Thoracic aorta (tissue), 2 donors: Measurements from ENCODE around the gene SPATA33. TPM values are rescaled to one million over a fixed set of nuclear protein-coding genes. Genes with fewer than 3 reads are reported as not detected.

Source experiments
- ATAC-seq: fragments of 150-250 bp; one replicate; pipeline ENCODE4 v1.8.0; 2017; ENCODE audit warnings: low read depth; ENCODE audit not compliant: insufficient number of reproducible peaks, low FRiP score
- DNase-seq: peaks from one replicate; pipeline ENCODE4 v3.0.0-alpha.2; 2020; ENCODE audit warnings: low spot score
- H3K27ac ChIP-seq, 2 donors: fragments of 200-600 bp; sonication (generic); 1 replicate in 1 of 2; 2 replicates in 1 of 2; pipeline ENCODE4 v1.5.1; 2016; ENCODE audit warnings: mild to moderate bottlenecking in 2 of 2, moderate library complexity in 2 of 2
- H3K27me3 ChIP-seq: fragments of 200-600 bp; sonication (generic); replicated peaks from 2 replicates; pipeline ENCODE4 v1.6.0; 2016; ENCODE audit warnings: mild to moderate bottlenecking; ENCODE audit not compliant: insufficient read depth
- H3K36me3 ChIP-seq: fragments of 200-600 bp; sonication (generic); one replicate; pipeline ENCODE4 v1.5.1; 2016
- H3K4me1 ChIP-seq, 2 donors: fragments of 200-600 bp; sonication (generic); 1 replicate in 1 of 2; 2 replicates in 1 of 2; pipeline versions ENCODE4 v1.5.1 to v1.6.0; 2016; ENCODE audit warnings: low read depth in 2 of 2, mild to moderate bottlenecking in 1 of 2; ENCODE audit not compliant: control insufficient read depth in 1 of 2
- H3K4me3 ChIP-seq: fragments of 200-600 bp; sonication (generic); 2 replicates; pipeline ENCODE4 v1.5.1; 2016; ENCODE audit warnings: mild to moderate bottlenecking
- H3K9me3 ChIP-seq: fragments of 200-600 bp; sonication (generic); 2 replicates; pipeline ENCODE4 v1.5.1; 2016
- CTCF ChIP-seq: fragments of 200-600 bp; sonication (generic); IDR thresholded peaks from one replicate; pipeline ENCODE4 v1.5.1; 2019; ENCODE audit warnings: antibody characterized with exemption
- total RNA-seq, 2 donors: library from RNA; depleted of rRNA; stranded (reverse); fragments of >200 nt; gene quantifications; one replicate each; pipeline versions ENCODE4 v1.1.0 to v1.2.3, GENCODE V29; 2016

Gene SPATA33
- total RNA-seq, 2 donors from 2014 or later = 3.2 to 3.9 TPM

GRCh38 chr16:89617036-89617435, 40.6 kb upstream of the SPATA33 start:
- DNase-seq = no peak
- TF ChIP-seq CTCF = no peak
- no peak overlapping the region for H3K27ac ChIP-seq
- H3K36me3 ChIP-seq = no peaks in the 10 kb centered on the region
- ATAC-seq = no peak
- H3K9me3 ChIP-seq = no peaks in the 10 kb centered on the region
- no peaks in the 10 kb centered on the region for H3K4me1 ChIP-seq
- H3K27me3 ChIP-seq = no peaks in the 10 kb centered on the region
- no peak overlapping the region for H3K4me3 ChIP-seq

GRCh38 chr16:89618109-89618998, 39.3 kb upstream of the SPATA33 start:
- no peak overlapping the region for H3K4me3 ChIP-seq
- no peak for DNase-seq
- H3K27ac ChIP-seq = no peak overlapping the region
- no peaks in the 10 kb centered on the region for H3K4me1 ChIP-seq
- H3K9me3 ChIP-seq = no peaks in the 10 kb centered on the region
- ATAC-seq = no peak
- H3K36me3 ChIP-seq = no peaks in the 10 kb centered on the region
- TF ChIP-seq CTCF = no peak
- no peaks in the 10 kb centered on the region for H3K27me3 ChIP-seq

- no peak overlapping the region for H3K27ac ChIP-seq
- no peak for TF ChIP-seq CTCF
- no peaks in the 10 kb centered on the region for H3K9me3 ChIP-seq
- no peak for ATAC-seq
- H3K4me3 ChIP-seq = no peak overlapping the region
- no peak for DNase-seq
- H3K27me3 ChIP-seq = no peaks in the 10 kb centered on the region
- no peaks in the 10 kb centered on the region for H3K36me3 ChIP-seq
- no peaks in the 10 kb centered on the region for H3K4me1 ChIP-seq
These were observed 37.8 kb upstream of the SPATA33 start for GRCh38 chr16:89619840-89620239.

GRCh38 chr16:89620406-89620841, 37.2 kb upstream of the SPATA33 start:
- H3K27ac ChIP-seq = no peak overlapping the region
- no peaks in the 10 kb centered on the region for H3K27me3 ChIP-seq
- no peaks in the 10 kb centered on the region for H3K36me3 ChIP-seq
- no peak for TF ChIP-seq CTCF
- DNase-seq (no peak), ATAC-seq (no peak)
- no peak overlapping the region for H3K4me3 ChIP-seq
- no peaks in the 10 kb centered on the region for H3K9me3 ChIP-seq
- no peaks in the 10 kb centered on the region for H3K4me1 ChIP-seq

- no peaks in the 10 kb centered on the region for H3K9me3 ChIP-seq
- H3K27me3 ChIP-seq = no peaks in the 10 kb centered on the region
- ATAC-seq (no peak), DNase-seq (no peak)
- TF ChIP-seq CTCF = no peak
- H3K4me3 ChIP-seq = no peak overlapping the region
- no peaks in the 10 kb centered on the region for H3K4me1 ChIP-seq
- no peaks in the 10 kb centered on the region for H3K36me3 ChIP-seq
- H3K27ac ChIP-seq = no peak overlapping the region
These were observed 36.4 kb upstream of the SPATA33 start for GRCh38 chr16:89621136-89621697.
